ENCODE results near the gene SLC4A1AP. TPM values are rescaled to one million over a fixed set of nuclear protein-coding genes. Genes with fewer than 3 reads are reported as not detected.

Gene SLC4A1AP
- total and polyA plus RNA-seq, 2 of the 13 experiments (the other 11 are each of a cell fraction or from before 2014, with no cell fraction given), result 15.3 to 44.6 TPM

DNA sequence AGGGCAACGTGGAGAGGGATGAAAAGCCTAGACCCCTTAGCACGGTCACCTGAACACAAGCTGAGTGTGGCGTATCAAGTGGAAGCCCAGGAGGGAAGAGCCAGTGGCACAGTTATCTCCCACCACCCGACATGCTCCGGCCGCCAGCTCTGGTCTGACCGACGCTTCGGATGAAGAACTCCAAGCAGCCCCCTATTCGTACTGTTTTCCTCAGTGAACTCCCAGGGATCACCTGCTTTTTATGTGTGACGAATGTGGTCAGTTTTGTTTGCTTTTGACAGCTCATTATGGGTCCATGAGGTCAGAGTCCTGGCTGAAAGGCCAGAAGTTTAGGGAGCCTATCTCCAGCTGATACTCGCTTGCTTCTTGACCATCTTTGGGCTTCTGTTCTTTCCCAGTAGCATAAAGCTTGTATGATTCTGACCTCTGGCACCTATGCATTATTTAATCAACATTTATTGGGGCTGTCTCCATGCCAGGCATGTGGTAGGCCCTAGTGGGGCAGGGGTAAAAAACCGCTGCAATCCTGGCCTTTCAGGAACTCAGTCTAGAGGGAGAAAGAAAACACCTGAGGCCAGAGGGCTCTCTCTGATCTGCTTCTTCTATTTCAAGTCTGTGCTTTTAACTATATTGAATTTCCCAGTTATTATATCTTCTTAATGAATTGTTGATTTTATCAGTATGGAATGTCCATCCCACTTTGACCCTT lies 74.8 kb downstream of the SLC4A1AP start (continued):
- TF ChIP-seq SIX4 (CRISPR knock-in tag; IDR thresholded peaks at IDR 0.05), result no peak
- TF ChIP-seq SMAD3 (CRISPR knock-in tag; IDR thresholded peaks at IDR 0.05), result no peak
- TF ChIP-seq, protein P1, sequence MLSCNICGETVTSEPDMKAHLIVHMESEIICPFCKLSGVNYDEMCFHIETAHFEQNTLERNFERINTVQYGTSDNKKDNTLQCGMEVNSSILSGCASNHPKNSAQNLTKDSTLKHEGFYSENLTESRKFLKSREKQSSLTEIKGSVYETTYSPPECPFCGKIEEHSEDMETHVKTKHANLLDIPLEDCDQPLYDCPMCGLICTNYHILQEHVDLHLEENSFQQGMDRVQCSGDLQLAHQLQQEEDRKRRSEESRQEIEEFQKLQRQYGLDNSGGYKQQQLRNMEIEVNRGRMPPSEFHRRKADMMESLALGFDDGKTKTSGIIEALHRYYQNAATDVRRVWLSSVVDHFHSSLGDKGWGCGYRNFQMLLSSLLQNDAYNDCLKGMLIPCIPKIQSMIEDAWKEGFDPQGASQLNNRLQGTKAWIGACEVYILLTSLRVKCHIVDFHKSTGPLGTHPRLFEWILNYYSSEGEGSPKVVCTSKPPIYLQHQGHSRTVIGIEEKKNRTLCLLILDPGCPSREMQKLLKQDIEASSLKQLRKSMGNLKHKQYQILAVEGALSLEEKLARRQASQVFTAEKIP (CRISPR knock-in tag; IDR thresholded peaks at IDR 0.05; ENCODE audit: borderline replicate concordance), result no peak
- TF ChIP-seq, protein P2, sequence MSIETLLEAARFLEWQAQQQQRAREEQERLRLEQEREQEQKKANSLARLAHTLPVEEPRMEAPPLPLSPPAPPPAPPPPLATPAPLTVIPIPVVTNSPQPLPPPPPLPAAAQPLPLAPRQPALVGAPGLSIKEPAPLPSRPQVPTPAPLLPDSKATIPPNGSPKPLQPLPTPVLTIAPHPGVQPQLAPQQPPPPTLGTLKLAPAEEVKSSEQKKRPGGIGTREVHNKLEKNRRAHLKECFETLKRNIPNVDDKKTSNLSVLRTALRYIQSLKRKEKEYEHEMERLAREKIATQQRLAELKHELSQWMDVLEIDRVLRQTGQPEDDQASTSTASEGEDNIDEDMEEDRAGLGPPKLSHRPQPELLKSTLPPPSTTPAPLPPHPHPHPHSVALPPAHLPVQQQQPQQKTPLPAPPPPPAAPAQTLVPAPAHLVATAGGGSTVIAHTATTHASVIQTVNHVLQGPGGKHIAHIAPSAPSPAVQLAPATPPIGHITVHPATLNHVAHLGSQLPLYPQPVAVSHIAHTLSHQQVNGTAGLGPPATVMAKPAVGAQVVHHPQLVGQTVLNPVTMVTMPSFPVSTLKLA (IDR thresholded peaks at IDR 0.05), result no peak
- TF ChIP-seq, protein P3, sequence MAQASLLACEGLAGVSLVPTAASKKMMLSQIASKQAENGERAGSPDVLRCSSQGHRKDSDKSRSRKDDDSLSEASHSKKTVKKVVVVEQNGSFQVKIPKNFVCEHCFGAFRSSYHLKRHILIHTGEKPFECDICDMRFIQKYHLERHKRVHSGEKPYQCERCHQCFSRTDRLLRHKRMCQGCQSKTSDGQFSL (CRISPR knock-in tag; IDR thresholded peaks at IDR 0.05), result no peak
- no peak for TF ChIP-seq ZNF33B (CRISPR knock-in tag; IDR thresholded peaks at IDR 0.05)
- no peak for TF ChIP-seq MTF2 (CRISPR knock-in tag; IDR thresholded peaks at IDR 0.05; ENCODE audit: borderline replicate concordance)
- TF ChIP-seq NONO (IDR thresholded peaks at IDR 0.05), result no peak
- peak; percentile 26; the same call in 1 of the 2 replicates for TF ChIP-seq NONO (CRISPR knock-in tag; conservative IDR thresholded peaks at IDR 0.05)
- TF ChIP-seq ZNF75D (CRISPR knock-in tag; IDR thresholded peaks at IDR 0.05; ENCODE audit: borderline replicate concordance), result no peak
- TF ChIP-seq TAF1 (CRISPR knock-in tag; IDR thresholded peaks at IDR 0.05), result no peak
- TF ChIP-seq ZKSCAN1 (IDR thresholded peaks at IDR 0.05; ENCODE audit: low read length), result no peak
- no peak for TF ChIP-seq ZNF678 (CRISPR knock-in tag; IDR thresholded peaks at IDR 0.05)
- no peak for TF ChIP-seq ONECUT2 (CRISPR knock-in tag; IDR thresholded peaks at IDR 0.05)
- TF ChIP-seq MBNL3 (CRISPR knock-in tag; conservative IDR thresholded peaks at IDR 0.05), result no peak
- TF ChIP-seq ZNF33A (CRISPR knock-in tag; IDR thresholded peaks at IDR 0.05; ENCODE audit: borderline replicate concordance), result peak; percentile 45; the same call in 1 of the 2 replicates
- TF ChIP-seq ASH2L (IDR thresholded peaks at IDR 0.05; ENCODE audit: insufficient read length, low read depth, low read length), result peak; percentile 47
- peak; percentile 76; the same call in 1 of the 2 replicates for TF ChIP-seq HMG20A (CRISPR knock-in tag; IDR thresholded peaks at IDR 0.05; ENCODE audit: borderline replicate concordance)
- peak; percentile 11 to 48; a peak in 1 of 4 replicates for TF ChIP-seq EP300 (IDR thresholded peaks at IDR 0.05; ENCODE audit: low read depth in 2 of 2, low read length in 2 of 2)
- 0 out of 2 replicates have a peak, but pooled peaks have one; percentile 43 for TF ChIP-seq EP300 (CRISPR knock-in tag; IDR thresholded peaks at IDR 0.05; ENCODE audit: borderline replicate concordance)
- peak; percentile 74; the same call in 1 of the 2 replicates for TF ChIP-seq PHF21A (CRISPR knock-in tag; IDR thresholded peaks at IDR 0.05)
- TF ChIP-seq SP5 (CRISPR knock-in tag; IDR thresholded peaks at IDR 0.05; ENCODE audit: borderline replicate concordance, low read depth), result no peak
- peak; percentile 74; the same call in 1 of the 2 replicates for TF ChIP-seq ZBTB3 (CRISPR knock-in tag; IDR thresholded peaks at IDR 0.05; ENCODE audit: borderline replicate concordance, low read depth)
- TF ChIP-seq, protein P4, sequence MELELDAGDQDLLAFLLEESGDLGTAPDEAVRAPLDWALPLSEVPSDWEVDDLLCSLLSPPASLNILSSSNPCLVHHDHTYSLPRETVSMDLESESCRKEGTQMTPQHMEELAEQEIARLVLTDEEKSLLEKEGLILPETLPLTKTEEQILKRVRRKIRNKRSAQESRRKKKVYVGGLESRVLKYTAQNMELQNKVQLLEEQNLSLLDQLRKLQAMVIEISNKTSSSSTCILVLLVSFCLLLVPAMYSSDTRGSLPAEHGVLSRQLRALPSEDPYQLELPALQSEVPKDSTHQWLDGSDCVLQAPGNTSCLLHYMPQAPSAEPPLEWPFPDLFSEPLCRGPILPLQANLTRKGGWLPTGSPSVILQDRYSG (CRISPR knock-in tag; IDR thresholded peaks at IDR 0.05), result no peak
- no peak for TF ChIP-seq FOXK2 (IDR thresholded peaks at IDR 0.05)
- no peak for TF ChIP-seq HNRNPL (IDR thresholded peaks at IDR 0.05; ENCODE audit: low read depth, low read length)
- TF ChIP-seq ZFP36L2 (CRISPR knock-in tag; IDR thresholded peaks at IDR 0.05), result no peak
- TF ChIP-seq SRY (CRISPR knock-in tag; IDR thresholded peaks at IDR 0.05), result no peak

All from HepG2 (cell line).